Keratinocyte (primary cell): ENCODE results near the gene PAQR4.

Experiments used
- EZH2 ChIP-seq: IDR thresholded peaks from one replicate; pipeline ENCODE4 v1.6.1; 2012; ENCODE audit warnings: inconsistent platforms, mild to moderate bottlenecking, low read length, moderate library complexity
- TF ChIP-seq, protein P1 (sequence below), 3 experiments: IDR thresholded peaks in 1 of 3; conservative IDR thresholded peaks in 1 of 3; optimal IDR thresholded peaks in 1 of 3; 2 replicates in 2 of 3; 3 replicates in 1 of 3; pipeline versions ENCODE3 to v1.5.1; 2011; ENCODE audit warnings: low read length in 3 of 3, mild to moderate bottlenecking in 3 of 3, moderate library complexity in 2 of 3, control low read depth in 1 of 3, inconsistent platforms in 1 of 3; ENCODE audit not compliant: insufficient read depth in 2 of 3; ENCODE audit errors: extremely low read depth in 1 of 3

DNA sequence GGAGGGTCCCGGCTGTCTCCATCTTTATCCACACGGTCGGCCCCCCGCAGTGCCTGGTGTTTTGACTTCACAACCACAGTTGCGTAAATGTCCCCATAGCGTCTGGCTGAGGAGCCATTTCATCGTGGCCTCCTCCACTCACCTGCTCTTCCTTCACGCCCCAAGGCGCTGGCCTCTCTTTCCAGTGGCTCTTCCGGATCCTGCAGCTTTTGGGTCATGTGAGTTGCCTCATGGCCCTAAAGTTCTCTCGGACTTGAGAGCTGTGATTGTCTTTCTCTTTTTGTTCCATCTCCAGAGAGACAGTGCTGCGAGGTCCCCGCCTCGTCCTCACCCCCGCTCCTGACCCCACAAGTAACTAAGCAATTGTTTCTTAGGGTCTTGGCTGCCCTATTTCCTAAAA lies 34.7 kb upstream of the PAQR4 start:
- TF ChIP-seq, protein P1, sequence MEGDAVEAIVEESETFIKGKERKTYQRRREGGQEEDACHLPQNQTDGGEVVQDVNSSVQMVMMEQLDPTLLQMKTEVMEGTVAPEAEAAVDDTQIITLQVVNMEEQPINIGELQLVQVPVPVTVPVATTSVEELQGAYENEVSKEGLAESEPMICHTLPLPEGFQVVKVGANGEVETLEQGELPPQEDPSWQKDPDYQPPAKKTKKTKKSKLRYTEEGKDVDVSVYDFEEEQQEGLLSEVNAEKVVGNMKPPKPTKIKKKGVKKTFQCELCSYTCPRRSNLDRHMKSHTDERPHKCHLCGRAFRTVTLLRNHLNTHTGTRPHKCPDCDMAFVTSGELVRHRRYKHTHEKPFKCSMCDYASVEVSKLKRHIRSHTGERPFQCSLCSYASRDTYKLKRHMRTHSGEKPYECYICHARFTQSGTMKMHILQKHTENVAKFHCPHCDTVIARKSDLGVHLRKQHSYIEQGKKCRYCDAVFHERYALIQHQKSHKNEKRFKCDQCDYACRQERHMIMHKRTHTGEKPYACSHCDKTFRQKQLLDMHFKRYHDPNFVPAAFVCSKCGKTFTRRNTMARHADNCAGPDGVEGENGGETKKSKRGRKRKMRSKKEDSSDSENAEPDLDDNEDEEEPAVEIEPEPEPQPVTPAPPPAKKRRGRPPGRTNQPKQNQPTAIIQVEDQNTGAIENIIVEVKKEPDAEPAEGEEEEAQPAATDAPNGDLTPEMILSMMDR (optimal IDR thresholded peaks at IDR 0.05 in 1 of 3, IDR thresholded peaks at IDR 0.05 in 1 of 3, conservative IDR thresholded peaks at IDR 0.05 in 1 of 3; ENCODE audit: extremely low read depth in 1 of 3, insufficient read depth in 2 of 3, low read length in 3 of 3), result no peak
- no peak for TF ChIP-seq EZH2
